Activated T-helper 1 cell treated with anti-CD3 and anti-CD28 coated beads, Interleukin-12 subunit alpha, Interleukin-12 subunit beta, Interleukin-2, Interleukin-4 antibody, amounts not matched to agents 30 ng/mL and 10 ng/mL and 1 ng/mL, durations not matched to agents 14 hours and 24 hours and 36 hours (primary cell): Measurements from ENCODE around the gene SPINK5. TPM values are rescaled to one million over a fixed set of nuclear protein-coding genes. Genes with fewer than 3 reads are reported as not detected.

ENCODE experiments used
- DNase-seq: peaks from one replicate; pipeline ENCODE4 v3.0.0; 2021; ENCODE audit warnings: low spot score
- H3K27ac Mint-ChIP-seq: one replicate; pipeline ENCODE4 v1.8.0; 2021; ENCODE audit warnings: mild to moderate bottlenecking, mixed read lengths
- H3K27me3 Mint-ChIP-seq: one replicate; pipeline ENCODE4 v1.8.0; 2022; ENCODE audit warnings: mild to moderate bottlenecking, moderate library complexity, mixed read lengths; ENCODE audit not compliant: insufficient read depth
- H3K36me3 Mint-ChIP-seq: one replicate; pipeline ENCODE4 v1.8.0; 2021; ENCODE audit warnings: low read depth, mixed read lengths
- H3K4me1 Mint-ChIP-seq: one replicate; pipeline ENCODE4 v1.8.0; 2021; ENCODE audit warnings: low read depth, mixed read lengths
- H3K4me3 Mint-ChIP-seq: one replicate; pipeline ENCODE4 v1.8.0; 2021; ENCODE audit warnings: mild to moderate bottlenecking, moderate library complexity, mixed read lengths
- H3K9me3 Mint-ChIP-seq: one replicate; pipeline ENCODE4 v1.8.0; 2021; ENCODE audit warnings: mixed read lengths
- intact Hi-C: fragments of 100-400 bp; cut with micrococcal nuclease; formaldehyde crosslinking; loops from one replicate; pipeline ENCODE4 v1.15.1; 2024
- total RNA-seq: library from RNA; stranded (reverse); gene quantifications from 2 replicates; pipeline ENCODE4 v1.2.3, GENCODE V29; 2022

The SPINK5 gene
- total RNA-seq, 1 donor from 2014 or later: not detected

GRCh38 chr5:148075529-148075928, 11.7 kb downstream of the SPINK5 start:
- intact Hi-C loops: no loop called here
- DNase-seq: no peak

GRCh38 chr5:148083203-148083602, 19.4 kb downstream of the SPINK5 start:
- no peaks in the 10 kb centered on the region for H3K9me3 Mint-ChIP-seq
- H3K27ac Mint-ChIP-seq: no peak overlapping the region
- DNase-seq: no peak
- H3K4me1 Mint-ChIP-seq: no peaks in the 10 kb centered on the region
- no peaks in the 10 kb centered on the region for H3K36me3 Mint-ChIP-seq
- intact Hi-C loops: no loop called here
- no peaks in the 10 kb centered on the region for H3K27me3 Mint-ChIP-seq
- H3K4me3 Mint-ChIP-seq: no peak overlapping the region

More at GRCh38 chr5:148075529-148075928, 11.7 kb downstream of the SPINK5 start:
- H3K9me3 Mint-ChIP-seq: peaks cover 7% of the 10 kb centered on the region
- no peaks in the 10 kb centered on the region for H3K4me1 Mint-ChIP-seq
- H3K27me3 Mint-ChIP-seq: no peaks in the 10 kb centered on the region
- H3K4me3 Mint-ChIP-seq: no peak overlapping the region
- H3K27ac Mint-ChIP-seq: no peak overlapping the region
- no peaks in the 10 kb centered on the region for H3K36me3 Mint-ChIP-seq

- H3K4me3 Mint-ChIP-seq: no peak overlapping the region
- no peaks in the 10 kb centered on the region for H3K4me1 Mint-ChIP-seq
- no peaks in the 10 kb centered on the region for H3K9me3 Mint-ChIP-seq
- intact Hi-C loops: no loop called here
- no peaks in the 10 kb centered on the region for H3K27me3 Mint-ChIP-seq
- no peak overlapping the region for H3K27ac Mint-ChIP-seq
- no peaks in the 10 kb centered on the region for H3K36me3 Mint-ChIP-seq
- no peak for DNase-seq
These were observed 20.5 kb downstream of the SPINK5 start for GRCh38 chr5:148084269-148084668.

- no peaks in the 10 kb centered on the region for H3K9me3 Mint-ChIP-seq
- H3K4me1 Mint-ChIP-seq: no peaks in the 10 kb centered on the region
- no peak for DNase-seq
- no peak overlapping the region for H3K4me3 Mint-ChIP-seq
- no peaks in the 10 kb centered on the region for H3K36me3 Mint-ChIP-seq
- intact Hi-C loops: no loop called here
- H3K27ac Mint-ChIP-seq: no peak overlapping the region
- H3K27me3 Mint-ChIP-seq: no peaks in the 10 kb centered on the region
These were observed 21.5 kb downstream of the SPINK5 start for GRCh38 chr5:148085310-148085709.

- no peak overlapping the region for H3K27ac Mint-ChIP-seq
- H3K4me3 Mint-ChIP-seq: no peak overlapping the region
- H3K36me3 Mint-ChIP-seq: no peaks in the 10 kb centered on the region
- no peaks in the 10 kb centered on the region for H3K4me1 Mint-ChIP-seq
- intact Hi-C loops: no loop called here
- DNase-seq: no peak
- peaks cover 2% of the 10 kb centered on the region for H3K27me3 Mint-ChIP-seq
- H3K9me3 Mint-ChIP-seq: no peaks in the 10 kb centered on the region
These were observed 22.4 kb downstream of the SPINK5 start for GRCh38 chr5:148085977-148086705.

GRCh38 chr5:148090146-148090772, 26.5 kb downstream of the SPINK5 start:
- no peak for DNase-seq
- no peaks in the 10 kb centered on the region for H3K36me3 Mint-ChIP-seq
- no peaks in the 10 kb centered on the region for H3K4me1 Mint-ChIP-seq
- no peak overlapping the region for H3K4me3 Mint-ChIP-seq
- H3K9me3 Mint-ChIP-seq: no peaks in the 10 kb centered on the region
- H3K27me3 Mint-ChIP-seq: peaks cover 2% of the 10 kb centered on the region
- no peak overlapping the region for H3K27ac Mint-ChIP-seq
- intact Hi-C loops: no loop called here

- Mint-ChIP-seq H3K9me3 (no peaks in the 10 kb centered on the region), H3K27ac (no peak overlapping the region), H3K4me1 (no peaks in the 10 kb centered on the region), H3K4me3 (no peak overlapping the region), H3K36me3 (no peaks in the 10 kb centered on the region), H3K27me3 (peaks cover 2% of the 10 kb centered on the region)
- intact Hi-C loops: no loop called here
- no peak for DNase-seq
These were observed 27.0 kb downstream of the SPINK5 start for GRCh38 chr5:148090773-148091250.

- DNase-seq: no peak
- Mint-ChIP-seq H3K36me3 (no peaks in the 10 kb centered on the region), H3K27me3 (peaks cover 2% of the 10 kb centered on the region), H3K4me1 (no peaks in the 10 kb centered on the region), H3K9me3 (no peaks in the 10 kb centered on the region), H3K27ac (no peak overlapping the region), H3K4me3 (no peak overlapping the region)
- intact Hi-C loops: no loop called here
These were observed 28.5 kb downstream of the SPINK5 start for GRCh38 chr5:148091991-148092964.

GRCh38 chr5:148094336-148094735, 30.6 kb downstream of the SPINK5 start:
- intact Hi-C loops: no loop called here
- H3K36me3 Mint-ChIP-seq: no peaks in the 10 kb centered on the region
- H3K4me3 Mint-ChIP-seq: no peak overlapping the region
- H3K27me3 Mint-ChIP-seq: peaks cover 2% of the 10 kb centered on the region
- H3K9me3 Mint-ChIP-seq: no peaks in the 10 kb centered on the region
- H3K4me1 Mint-ChIP-seq: no peaks in the 10 kb centered on the region
- no peak overlapping the region for H3K27ac Mint-ChIP-seq
- DNase-seq: no peak

- Mint-ChIP-seq H3K27ac (no peak overlapping the region), H3K4me1 (no peaks in the 10 kb centered on the region), H3K9me3 (no peaks in the 10 kb centered on the region), H3K4me3 (no peak overlapping the region), H3K36me3 (no peaks in the 10 kb centered on the region), H3K27me3 (peaks cover 2% of the 10 kb centered on the region)
- intact Hi-C loops: no loop called here
- DNase-seq: no peak
These were observed 40.4 kb downstream of the SPINK5 start for GRCh38 chr5:148104226-148104625.

- H3K4me1 Mint-ChIP-seq: no peaks in the 10 kb centered on the region
- intact Hi-C loops: no loop called here
- H3K4me3 Mint-ChIP-seq: no peak overlapping the region
- no peaks in the 10 kb centered on the region for H3K9me3 Mint-ChIP-seq
- no peaks in the 10 kb centered on the region for H3K36me3 Mint-ChIP-seq
- no peaks in the 10 kb centered on the region for H3K27me3 Mint-ChIP-seq
- DNase-seq: no peak
- H3K27ac Mint-ChIP-seq: no peak overlapping the region
These were observed 43.8 kb downstream of the SPINK5 start for GRCh38 chr5:148107608-148108007.

- no peaks in the 10 kb centered on the region for H3K36me3 Mint-ChIP-seq
- intact Hi-C loops: no loop called here
- no peaks in the 10 kb centered on the region for H3K27me3 Mint-ChIP-seq
- H3K4me1 Mint-ChIP-seq: no peaks in the 10 kb centered on the region
- H3K4me3 Mint-ChIP-seq: no peak overlapping the region
- DNase-seq: no peak
- H3K27ac Mint-ChIP-seq: no peak overlapping the region
- H3K9me3 Mint-ChIP-seq: no peaks in the 10 kb centered on the region
These were observed 49.5 kb downstream of the SPINK5 start for GRCh38 chr5:148113243-148113642.

GRCh38 chr5:148120317-148120716, 56.5 kb downstream of the SPINK5 start:
- DNase-seq: no peak
- H3K36me3 Mint-ChIP-seq: no peaks in the 10 kb centered on the region
- no peaks in the 10 kb centered on the region for H3K9me3 Mint-ChIP-seq
- no peak overlapping the region for H3K4me3 Mint-ChIP-seq
- no peak overlapping the region for H3K27ac Mint-ChIP-seq
- H3K4me1 Mint-ChIP-seq: no peaks in the 10 kb centered on the region
- intact Hi-C loops: loop anchor here (2.0 to 5.0 kb wide), 2 partner anchors 172 to 263 kb away; no protein-coding TSS in a partner anchor
- H3K27me3 Mint-ChIP-seq: no peaks in the 10 kb centered on the region
